ENCODE measurements around the gene HES7.
"Not testable (repeated sequence)": the region's sequence is repeated elsewhere in the genome, so short reads cannot be mapped to it uniquely, and the experiment has no call there.

Gene HES7

GRCh38 chr17:8079291-8080207 is 44.4 kb downstream of the HES7 start:
- peak overlapping the region; percentile 37 for H3K4me3 ChIP-seq (ENCODE audit: control insufficient read depth, low read depth, low read length)
- TF ChIP-seq, protein P1, sequence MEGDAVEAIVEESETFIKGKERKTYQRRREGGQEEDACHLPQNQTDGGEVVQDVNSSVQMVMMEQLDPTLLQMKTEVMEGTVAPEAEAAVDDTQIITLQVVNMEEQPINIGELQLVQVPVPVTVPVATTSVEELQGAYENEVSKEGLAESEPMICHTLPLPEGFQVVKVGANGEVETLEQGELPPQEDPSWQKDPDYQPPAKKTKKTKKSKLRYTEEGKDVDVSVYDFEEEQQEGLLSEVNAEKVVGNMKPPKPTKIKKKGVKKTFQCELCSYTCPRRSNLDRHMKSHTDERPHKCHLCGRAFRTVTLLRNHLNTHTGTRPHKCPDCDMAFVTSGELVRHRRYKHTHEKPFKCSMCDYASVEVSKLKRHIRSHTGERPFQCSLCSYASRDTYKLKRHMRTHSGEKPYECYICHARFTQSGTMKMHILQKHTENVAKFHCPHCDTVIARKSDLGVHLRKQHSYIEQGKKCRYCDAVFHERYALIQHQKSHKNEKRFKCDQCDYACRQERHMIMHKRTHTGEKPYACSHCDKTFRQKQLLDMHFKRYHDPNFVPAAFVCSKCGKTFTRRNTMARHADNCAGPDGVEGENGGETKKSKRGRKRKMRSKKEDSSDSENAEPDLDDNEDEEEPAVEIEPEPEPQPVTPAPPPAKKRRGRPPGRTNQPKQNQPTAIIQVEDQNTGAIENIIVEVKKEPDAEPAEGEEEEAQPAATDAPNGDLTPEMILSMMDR (IDR thresholded peaks at IDR 0.05; ENCODE audit: control insufficient read depth, insufficient read depth, low read depth, low read length, missing control alignments) = peak; percentile 83
- DNase-seq (ENCODE audit: low read depth) = no peak

GRCh38 chr17:8077939-8078338 is 46.0 kb downstream of the HES7 start:
- DNase-seq (ENCODE audit: low read depth); H3K4me3 ChIP-seq (ENCODE audit: control insufficient read depth, low read depth, low read length): not testable (repeated sequence)

DNA sequence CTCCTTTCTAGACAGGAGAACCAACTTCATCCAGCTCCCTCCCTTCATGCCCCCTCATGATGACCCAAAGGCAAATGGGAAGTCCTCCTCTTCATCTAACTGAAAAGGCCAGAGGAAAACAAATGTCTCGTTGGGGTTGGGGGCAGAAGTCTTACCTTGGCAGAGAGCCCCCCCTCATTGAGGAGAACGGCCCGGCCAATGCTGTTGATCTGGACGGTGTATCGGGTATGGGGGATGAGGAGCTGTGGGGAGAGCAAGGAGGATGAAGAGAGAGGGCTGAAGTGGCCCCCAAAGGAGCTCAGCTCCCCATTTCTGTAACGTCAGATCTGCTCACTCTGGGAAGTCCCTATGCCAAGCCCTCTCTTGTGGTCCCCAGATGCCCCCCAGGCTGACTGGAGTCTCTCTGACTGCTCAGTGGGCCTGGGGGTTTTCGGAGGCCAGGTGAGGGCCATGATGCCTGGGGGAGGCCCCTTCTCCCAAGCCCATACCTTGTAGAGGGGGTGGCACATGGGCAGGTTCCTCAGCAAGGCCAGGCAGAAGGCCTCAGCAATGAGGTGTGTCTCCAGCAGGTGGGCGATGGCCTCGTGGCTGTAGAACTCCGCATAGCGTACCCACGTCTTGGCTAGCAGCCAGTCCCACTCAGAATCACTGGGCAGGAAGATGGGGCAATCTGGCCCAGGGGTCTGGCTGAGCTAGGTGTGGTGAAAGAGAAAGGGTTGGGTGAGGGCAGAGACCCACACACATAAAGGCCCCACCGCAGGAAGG is 47.2 kb downstream of the HES7 start:
- H3K4me3 ChIP-seq (ENCODE audit: control insufficient read depth, low read depth, low read length) = no peak overlapping the region
- TF ChIP-seq, protein P1 (IDR thresholded peaks at IDR 0.05; ENCODE audit: control insufficient read depth, insufficient read depth, low read depth, low read length, missing control alignments) = no peak
- no peak for DNase-seq (ENCODE audit: low read depth)

DNA sequence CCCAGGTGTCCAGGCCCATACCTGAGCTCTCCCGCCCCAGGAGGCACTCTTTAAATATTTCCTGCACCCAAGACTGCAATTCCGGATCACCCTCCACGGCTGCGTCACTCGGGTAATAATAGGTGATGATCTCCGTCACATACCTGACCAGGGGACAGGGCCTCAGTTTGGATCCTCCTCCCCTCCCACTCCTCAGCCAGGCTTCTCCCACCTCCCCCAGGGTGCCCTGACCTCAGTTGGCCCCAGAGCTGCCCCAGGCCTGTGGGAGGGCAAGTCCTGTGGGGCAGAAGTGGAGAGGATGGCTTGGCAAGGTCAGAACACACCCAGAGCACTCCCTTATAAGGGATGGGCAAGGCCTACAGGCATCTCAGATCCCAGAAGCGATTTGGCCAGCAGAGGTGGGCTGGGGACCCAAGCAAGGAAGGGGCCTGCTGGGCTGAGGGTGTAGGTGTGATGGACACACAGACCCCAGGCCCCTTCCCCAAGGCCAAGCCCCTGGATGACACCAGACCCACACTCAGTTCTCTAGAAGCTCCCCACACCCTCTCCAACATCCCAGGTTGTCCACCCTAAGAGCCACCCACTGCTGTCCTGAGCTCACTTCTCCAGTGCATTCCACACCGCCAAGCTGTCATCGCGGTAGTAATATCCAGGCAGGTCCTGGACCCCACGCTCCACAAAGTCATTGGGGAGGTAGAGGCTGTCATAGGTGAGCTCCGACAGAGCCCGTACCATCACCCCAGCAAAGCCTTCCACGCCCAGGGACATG is 48.1 kb downstream of the HES7 start:
- no peak for DNase-seq (ENCODE audit: low read depth)
- TF ChIP-seq, protein P1 (IDR thresholded peaks at IDR 0.05; ENCODE audit: control insufficient read depth, insufficient read depth, low read depth, low read length, missing control alignments) = no peak
- no peak overlapping the region for H3K4me3 ChIP-seq (ENCODE audit: control insufficient read depth, low read depth, low read length)

DNA sequence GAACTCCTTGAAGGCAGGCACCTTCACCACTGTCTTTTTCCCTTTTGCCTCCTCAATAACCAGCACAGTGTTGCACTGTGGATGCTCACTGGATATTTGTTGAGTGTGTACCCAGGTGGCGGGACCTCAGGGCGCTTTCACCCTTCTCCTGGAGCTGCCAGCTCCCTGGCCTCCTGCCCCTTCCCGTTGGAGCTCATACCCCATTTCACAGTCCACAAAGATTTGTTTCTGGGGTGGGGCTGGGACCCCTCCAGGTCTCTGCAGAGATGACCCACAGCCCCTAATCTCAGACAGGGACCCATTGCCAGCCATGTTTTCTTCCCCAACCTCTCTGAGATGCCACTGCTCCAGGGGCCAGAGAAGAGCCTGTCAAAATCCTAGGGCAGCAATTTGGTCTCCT is 48.8 kb downstream of the HES7 start:
- TF ChIP-seq, protein P1 (IDR thresholded peaks at IDR 0.05; ENCODE audit: control insufficient read depth, insufficient read depth, low read depth, low read length, missing control alignments) = no peak
- no peak overlapping the region for H3K4me3 ChIP-seq (ENCODE audit: control insufficient read depth, low read depth, low read length)
- DNase-seq (ENCODE audit: low read depth) = no peak

DNA sequence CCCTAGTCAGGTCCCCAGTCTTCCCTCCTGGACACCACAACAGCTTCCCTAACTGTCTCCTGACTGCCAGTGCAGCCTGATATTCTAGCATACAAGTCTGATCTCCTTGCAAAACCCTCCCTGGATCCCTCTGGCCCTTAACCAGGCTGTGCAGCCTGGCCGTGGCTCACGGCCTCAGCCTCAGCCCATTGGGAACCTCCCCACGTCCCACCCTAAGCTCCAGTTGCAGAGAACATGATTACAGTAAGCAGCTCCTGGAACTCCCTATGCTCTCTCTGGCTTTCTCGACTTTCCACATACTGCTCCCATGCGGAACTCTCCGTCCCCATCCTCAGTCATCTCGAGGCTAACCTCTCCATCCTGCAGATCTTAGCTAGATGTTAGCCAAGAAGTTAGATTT is 49.4 kb downstream of the HES7 start:
- TF ChIP-seq, protein P1 (IDR thresholded peaks at IDR 0.05; ENCODE audit: control insufficient read depth, insufficient read depth, low read depth, low read length, missing control alignments) = no peak
- no peak for DNase-seq (ENCODE audit: low read depth)

More for the DNA sequence above, 49.4 kb downstream of the HES7 start:
- H3K4me3 ChIP-seq (ENCODE audit: control insufficient read depth, low read depth, low read length) = no peak overlapping the region
